Prostate gland (tissue), 2 donors: ENCODE results near the gene CDK5RAP3. TPM values are rescaled to one million over a fixed set of nuclear protein-coding genes. Genes with fewer than 3 reads are reported as not detected.
A peak's percentile ranks its signal among the peaks of the same experiment; 100 is the strongest.

Experiments used
- DNase-seq: peaks from one replicate; pipeline ENCODE4 v3.0.0-alpha.2; 2019; ENCODE audit warnings: low spot score
- H3K27ac ChIP-seq, 2 donors: fragments of 200-600 bp; sonication (generic); 2 replicates each; pipeline ENCODE4 v1.5.1; 2017 to 2019
- H3K27me3 ChIP-seq: fragments of 200-600 bp; sonication (generic); replicated peaks from 2 replicates; pipeline ENCODE4 v1.5.1; 2019; ENCODE audit not compliant: insufficient read depth
- H3K36me3 ChIP-seq, 2 donors: fragments of 200-600 bp; sonication (generic); 1 replicate in 1 of 2; 2 replicates in 1 of 2; pipeline versions ENCODE4 v1.5.1 to v1.8.1; 2017 to 2019
- H3K4me1 ChIP-seq: fragments of 200-600 bp; sonication (generic); replicated peaks from 2 replicates; pipeline ENCODE4 v1.5.1; 2019
- H3K4me3 ChIP-seq, 2 donors: fragments of 200-600 bp; sonication (generic); 2 replicates each; pipeline ENCODE4 v1.5.1; 2017 to 2019
- H3K9me3 ChIP-seq: fragments of 200-600 bp; sonication (generic); 2 replicates; pipeline ENCODE4 v1.5.1; 2017
- CTCF ChIP-seq, 4 experiments: fragments of 200-600 bp in 2 of 4; fragments of 450-650 bp in 2 of 4; sonication (generic) in 2 of 4; IDR thresholded peaks; 1 replicate in 3 of 4; 2 replicates in 1 of 4; pipeline ENCODE4 v1.5.1; 2016 to 2019; ENCODE audit warnings: antibody characterized with exemption in 4 of 4, mild to moderate bottlenecking in 2 of 4, moderate library complexity in 2 of 4
- POLR2A ChIP-seq: fragments of 450-650 bp; IDR thresholded peaks from one replicate; pipeline ENCODE4 v1.6.1; 2016; ENCODE audit warnings: antibody characterized with exemption, mild to moderate bottlenecking
- POLR2AphosphoS5 ChIP-seq: sonication (generic); formaldehyde crosslinking; IDR thresholded peaks from one replicate; pipeline ENCODE4 v1.6.1; 2017; ENCODE audit warnings: antibody characterized with exemption
- WGBS: methylation state at CpG from one replicate; pipeline ENCODE4 v1.1.5; 2018; 5-methylcytosine and 5-hydroxymethylcytosine counted together
- intact Hi-C: fragments of 100-400 bp; cut with DNase I; formaldehyde crosslinking; loops from one replicate; pipeline ENCODE4 v1.14.2; 2022
- total RNA-seq, 2 donors: library from RNA; depleted of rRNA; stranded (reverse); fragments of >200 nt; gene quantifications; one replicate each; pipeline ENCODE4 v1.1.0, GENCODE V29; 2016

The CDK5RAP3 gene
- total RNA-seq, 2 donors from 2014 or later, result 185 to 193 TPM

GRCh38 chr17:47949946-47950345 is 21.0 kb upstream of the CDK5RAP3 start:
- peaks cover 16% of the 10 kb centered on the region for H3K4me1 ChIP-seq
- intact Hi-C loops, result loop anchor here (2.0 to 5.0 kb wide), 3 partner anchors 21 to 103 kb away; partner anchors contain the start of gene CDK5RAP3
- no peak for TF ChIP-seq POLR2AphosphoS5
- TF ChIP-seq POLR2A, result no peak
- TF ChIP-seq CTCF (IDR thresholded peaks at IDR 0.05), result no peak
- 57% methylated on average over 3 of the region's 3 CpGs for WGBS
- no peaks in the 10 kb centered on the region for H3K9me3 ChIP-seq
- H3K36me3 ChIP-seq, result no peaks in the 10 kb centered on the region
- peak overlapping the region; percentile 13 to 29 for H3K4me3 ChIP-seq
- peak overlapping the region; percentile 89 to 93 for H3K27ac ChIP-seq
- no peak for DNase-seq
- H3K27me3 ChIP-seq, result no peaks in the 10 kb centered on the region

GRCh38 chr17:47950448-47950847 is 20.5 kb upstream of the CDK5RAP3 start:
- peak overlapping the region; percentile 89 to 93 for H3K27ac ChIP-seq
- H3K27me3 ChIP-seq, result no peaks in the 10 kb centered on the region
- DNase-seq, result no peak
- no peaks in the 10 kb centered on the region for H3K9me3 ChIP-seq
- intact Hi-C loops, result loop anchor here (5.0 kb wide), 1 partner anchor 103 kb away; no protein-coding TSS in a partner anchor
- TF ChIP-seq POLR2A, result no peak
- WGBS, result 57% methylated on average over 4 of the region's 4 CpGs
- no peak overlapping the region for H3K4me3 ChIP-seq
- H3K4me1 ChIP-seq, result peaks cover 16% of the 10 kb centered on the region
- no peaks in the 10 kb centered on the region for H3K36me3 ChIP-seq

GRCh38 chr17:47952171-47953021 is 18.5 kb upstream of the CDK5RAP3 start:
- TF ChIP-seq POLR2AphosphoS5, result no peak
- TF ChIP-seq CTCF (IDR thresholded peaks at IDR 0.05), result no peak
- TF ChIP-seq POLR2A, result no peak
- Histone ChIP-seq H3K27ac (peak overlapping the region; percentile 89 to 93), H3K36me3 (no peaks in the 10 kb centered on the region), H3K27me3 (no peaks in the 10 kb centered on the region), H3K9me3 (no peaks in the 10 kb centered on the region), H3K4me3 (no peak overlapping the region), H3K4me1 (peaks cover 16% of the 10 kb centered on the region)
- DNase-seq, result no peak
- 63% methylated on average over 12 of the region's 12 CpGs for WGBS
- intact Hi-C loops, result loop anchor here (5.0 kb wide), 1 partner anchor 105 kb away; no protein-coding TSS in a partner anchor

GRCh38 chr17:47953909-47954308 is 17.0 kb upstream of the CDK5RAP3 start:
- Histone ChIP-seq H3K36me3 (no peaks in the 10 kb centered on the region), H3K4me3 (no peak overlapping the region), H3K27me3 (no peaks in the 10 kb centered on the region), H3K4me1 (peaks cover 14% of the 10 kb centered on the region), H3K27ac (peak overlapping the region; percentile 10 to 84), H3K9me3 (no peaks in the 10 kb centered on the region)
- no peak for DNase-seq
- intact Hi-C loops, result loop anchor here (5.0 kb wide), 1 partner anchor 107 kb away; no protein-coding TSS in a partner anchor
- peak in 1 of 4 experiments; percentile 7 for TF ChIP-seq CTCF (IDR thresholded peaks at IDR 0.05)
- no peak for TF ChIP-seq POLR2A

GRCh38 chr17:47955497-47956461 is 15.1 kb upstream of the CDK5RAP3 start:
- intact Hi-C loops, result no loop called here
- Histone ChIP-seq H3K4me1 (no peaks in the 10 kb centered on the region), H3K36me3 (no peaks in the 10 kb centered on the region), H3K27me3 (no peaks in the 10 kb centered on the region), H3K27ac (peak overlapping the region; percentile 77 to 84), H3K4me3 (peak overlapping the region; percentile 41 to 43), H3K9me3 (no peaks in the 10 kb centered on the region)
- WGBS, result 71% methylated on average over 7 of the region's 7 CpGs
- TF ChIP-seq POLR2AphosphoS5, result peak; percentile 84
- TF ChIP-seq POLR2A, result peak; percentile 32
- TF ChIP-seq CTCF (IDR thresholded peaks at IDR 0.05), result no peak
- DNase-seq, result peak; percentile 88
